Cardiac fibroblast (primary cell): ENCODE measurements around the gene ABI2.
A peak's percentile ranks its signal among the peaks of the same experiment; 100 is the strongest.
"Not testable (repeated sequence)": the region's sequence is repeated elsewhere in the genome, so short reads cannot be mapped to it uniquely, and the experiment has no call there.

Experiments used
- DNase-seq, 2 donors: peaks; one replicate each; pipeline versions ENCODE4 v3.0.0 to v3.0.0-alpha.2; 2010; ENCODE audit warnings: low read depth in 2 of 2
- H3K4me3 ChIP-seq, 2 donors: replicated peaks in 1 of 2; 1 replicate in 1 of 2; 2 replicates in 1 of 2; pipeline ENCODE4 v1.5.1; 2011; ENCODE audit warnings: low read depth in 2 of 2, low read length in 2 of 2, mild to moderate bottlenecking in 2 of 2, moderate library complexity in 1 of 2
- CTCF ChIP-seq: IDR thresholded peaks from one replicate; pipeline ENCODE4 v1.5.1; 2011; ENCODE audit warnings: low read depth, mild to moderate bottlenecking, low read length, inconsistent platforms

The ABI2 gene

GRCh38 chr2:203327901-203328759 lies at the start of gene ABI2:
ABI2 (plus strand) TSS chr2:203328394; CDS start chr2:203328515, 121 bp downstream.
- TF ChIP-seq CTCF = no peak
- H3K4me3 ChIP-seq = peak within 1 kb of the TSS; percentile 90 to 91
- peak; percentile 73 to 84 for DNase-seq

- DNase-seq = peak in 1 of 2 donors; percentile 5
- no peak for TF ChIP-seq CTCF
- no peak overlapping the region for H3K4me3 ChIP-seq
Measured at GRCh38 chr2:203279288-203279687, 48.9 kb upstream of the ABI2 start.

- DNase-seq = peak; percentile 53 to 69
- no peak overlapping the region for H3K4me3 ChIP-seq
- no peak for TF ChIP-seq CTCF
Measured at GRCh38 chr2:203280428-203281064, 47.6 kb upstream of the ABI2 start.

- H3K4me3 ChIP-seq = no peak overlapping the region
- no peak for DNase-seq
- TF ChIP-seq CTCF = no peak
Measured at GRCh38 chr2:203282101-203282500, 46.1 kb upstream of the ABI2 start.

GRCh38 chr2:203286532-203286931 lies 41.7 kb upstream of the ABI2 start:
- H3K4me3 ChIP-seq = no peak overlapping the region
- no peak for TF ChIP-seq CTCF
- no peak for DNase-seq

- H3K4me3 ChIP-seq = no peak overlapping the region
- DNase-seq = peak in 1 of 2 donors; percentile 18
- TF ChIP-seq CTCF = no peak
Measured at GRCh38 chr2:203301667-203302066, 26.5 kb upstream of the ABI2 start.

GRCh38 chr2:203302586-203302985 lies 25.6 kb upstream of the ABI2 start:
- H3K4me3 ChIP-seq = not testable (repeated sequence)
- DNase-seq = peak in 1 of 2 donors; percentile 35
